Suprapubic skin (tissue), 4 donors: ENCODE results near the gene RAB14. TPM values are rescaled to one million over a fixed set of nuclear protein-coding genes. Genes with fewer than 3 reads are reported as not detected.

Experiments
- DNase-seq, 2 donors: peaks; one replicate each; pipeline ENCODE4 v3.0.0-alpha.2; 2019; ENCODE audit warnings: low spot score in 2 of 2
- H3K27ac ChIP-seq: fragments of 200-600 bp; sonication (generic); one replicate; pipeline ENCODE4 v1.5.1; 2019
- H3K27me3 ChIP-seq: fragments of 200-600 bp; sonication (generic); one replicate; pipeline ENCODE4 v1.5.1; 2019
- H3K36me3 ChIP-seq: fragments of 200-600 bp; sonication (generic); one replicate; pipeline ENCODE4 v1.5.1; 2019
- H3K4me1 ChIP-seq: fragments of 200-600 bp; sonication (generic); one replicate; pipeline ENCODE4 v1.5.1; 2019
- H3K4me3 ChIP-seq: fragments of 200-600 bp; sonication (generic); one replicate; pipeline ENCODE4 v1.5.1; 2019; ENCODE audit warnings: mild to moderate bottlenecking
- H3K9me3 ChIP-seq: fragments of 200-600 bp; sonication (generic); one replicate; pipeline ENCODE4 v1.5.1; 2019
- EP300 ChIP-seq: sonication (generic); formaldehyde crosslinking; IDR thresholded peaks from one replicate; pipeline ENCODE4 v1.6.1; 2017; ENCODE audit warnings: antibody characterized with exemption
- POLR2A ChIP-seq, 2 donors: fragments of 450-650 bp; IDR thresholded peaks; one replicate each; pipeline ENCODE4 v1.6.1; 2017; ENCODE audit warnings: antibody characterized with exemption in 2 of 2, mild to moderate bottlenecking in 2 of 2, moderate library complexity in 2 of 2
- POLR2AphosphoS5 ChIP-seq, 3 donors: sonication (generic); formaldehyde crosslinking; IDR thresholded peaks; one replicate each; pipeline ENCODE4 v1.6.1; 2017; ENCODE audit warnings: antibody characterized with exemption in 3 of 3
- WGBS: methylation state at CpG from one replicate; pipeline ENCODE4 v1.1.5; 2018; 5-methylcytosine and 5-hydroxymethylcytosine counted together
- total RNA-seq, 4 donors: library from RNA; depleted of rRNA; stranded (reverse); fragments of >200 nt; gene quantifications; one replicate each; pipeline ENCODE4 v1.1.0, GENCODE V29; 2016
- TF ChIP-seq, protein P1 (sequence below), 2 donors: fragments of 200-600 bp in 1 of 2; fragments of 450-650 bp in 1 of 2; sonication (generic) in 1 of 2; IDR thresholded peaks; one replicate each; pipeline ENCODE4 v1.5.1; 2016 to 2019; ENCODE audit warnings: antibody characterized with exemption in 2 of 2, mild to moderate bottlenecking in 1 of 2, moderate library complexity in 1 of 2

Gene RAB14
- total RNA-seq, 4 donors from 2014 or later = 41.4 to 49.5 (median 45.9) TPM

DNA sequence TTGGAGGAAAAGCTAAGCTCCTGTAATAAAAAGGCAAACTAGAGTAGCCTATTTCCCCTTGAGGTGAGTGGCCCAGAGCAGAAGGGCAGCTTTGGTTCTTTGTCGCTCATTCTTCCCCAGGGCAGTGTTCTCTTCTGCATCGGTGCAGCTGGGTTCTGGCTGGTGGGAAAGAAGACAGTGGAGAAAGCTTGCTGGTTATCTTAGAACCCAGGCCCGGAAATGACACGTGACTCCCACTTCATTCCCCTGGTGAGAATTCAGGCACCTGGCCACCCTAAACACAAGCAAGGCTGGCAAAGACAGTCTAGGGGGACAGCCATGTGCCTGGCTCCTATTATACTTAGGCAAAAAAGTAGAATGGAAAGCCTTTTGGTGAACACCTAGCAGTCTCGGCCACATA is 33.8 kb upstream of the RAB14 start:
- Histone ChIP-seq H3K9me3 (no peaks in the 10 kb centered on the region), H3K4me3 (no peak overlapping the region), H3K27me3 (no peaks in the 10 kb centered on the region), H3K36me3 (no peaks in the 10 kb centered on the region), H3K4me1 (no peaks in the 10 kb centered on the region), H3K27ac (no peak overlapping the region)
- over 99% methylated on average over 5 of the region's 5 CpGs for WGBS
- DNase-seq = no peak
- no peak for TF ChIP-seq EP300
- no peak for TF ChIP-seq POLR2AphosphoS5 (IDR thresholded peaks at IDR 0.05)
- no peak for TF ChIP-seq POLR2A (IDR thresholded peaks at IDR 0.05)
- TF ChIP-seq, protein P1, sequence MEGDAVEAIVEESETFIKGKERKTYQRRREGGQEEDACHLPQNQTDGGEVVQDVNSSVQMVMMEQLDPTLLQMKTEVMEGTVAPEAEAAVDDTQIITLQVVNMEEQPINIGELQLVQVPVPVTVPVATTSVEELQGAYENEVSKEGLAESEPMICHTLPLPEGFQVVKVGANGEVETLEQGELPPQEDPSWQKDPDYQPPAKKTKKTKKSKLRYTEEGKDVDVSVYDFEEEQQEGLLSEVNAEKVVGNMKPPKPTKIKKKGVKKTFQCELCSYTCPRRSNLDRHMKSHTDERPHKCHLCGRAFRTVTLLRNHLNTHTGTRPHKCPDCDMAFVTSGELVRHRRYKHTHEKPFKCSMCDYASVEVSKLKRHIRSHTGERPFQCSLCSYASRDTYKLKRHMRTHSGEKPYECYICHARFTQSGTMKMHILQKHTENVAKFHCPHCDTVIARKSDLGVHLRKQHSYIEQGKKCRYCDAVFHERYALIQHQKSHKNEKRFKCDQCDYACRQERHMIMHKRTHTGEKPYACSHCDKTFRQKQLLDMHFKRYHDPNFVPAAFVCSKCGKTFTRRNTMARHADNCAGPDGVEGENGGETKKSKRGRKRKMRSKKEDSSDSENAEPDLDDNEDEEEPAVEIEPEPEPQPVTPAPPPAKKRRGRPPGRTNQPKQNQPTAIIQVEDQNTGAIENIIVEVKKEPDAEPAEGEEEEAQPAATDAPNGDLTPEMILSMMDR (IDR thresholded peaks at IDR 0.05) = no peak

- H3K36me3 ChIP-seq = no peaks in the 10 kb centered on the region
- no peak for DNase-seq
- no peak overlapping the region for H3K27ac ChIP-seq
- H3K4me3 ChIP-seq = no peak overlapping the region
- H3K4me1 ChIP-seq = no peaks in the 10 kb centered on the region
- WGBS = 92% methylated on average over 6 of the region's 6 CpGs
- no peaks in the 10 kb centered on the region for H3K9me3 ChIP-seq
- TF ChIP-seq POLR2AphosphoS5 (IDR thresholded peaks at IDR 0.05) (no peak), EP300 (no peak), POLR2A (IDR thresholded peaks at IDR 0.05) (no peak)
- TF ChIP-seq, protein P1 (IDR thresholded peaks at IDR 0.05) = no peak
- no peaks in the 10 kb centered on the region for H3K27me3 ChIP-seq
Measured at GRCh38 chr9:121234832-121235161, 33.1 kb upstream of the RAB14 start.

- Histone ChIP-seq H3K27ac (no peak overlapping the region), H3K4me1 (no peaks in the 10 kb centered on the region), H3K27me3 (no peaks in the 10 kb centered on the region), H3K36me3 (no peaks in the 10 kb centered on the region), H3K4me3 (no peak overlapping the region), H3K9me3 (no peaks in the 10 kb centered on the region)
- 87% methylated on average over 11 of the region's 11 CpGs for WGBS
- TF ChIP-seq POLR2AphosphoS5 (IDR thresholded peaks at IDR 0.05) (no peak), EP300 (no peak), POLR2A (IDR thresholded peaks at IDR 0.05) (no peak)
- TF ChIP-seq, protein P1 (IDR thresholded peaks at IDR 0.05) = no peak
- DNase-seq = no peak
Measured at GRCh38 chr9:121233906-121234831, 32.5 kb upstream of the RAB14 start.

GRCh38 chr9:121232251-121232650 is 30.6 kb upstream of the RAB14 start:
- no peak for TF ChIP-seq EP300
- no peak for TF ChIP-seq POLR2A (IDR thresholded peaks at IDR 0.05)
- no peak for TF ChIP-seq POLR2AphosphoS5 (IDR thresholded peaks at IDR 0.05)
- TF ChIP-seq, protein P1 (IDR thresholded peaks at IDR 0.05) = no peak
- Histone ChIP-seq H3K4me1 (no peaks in the 10 kb centered on the region), H3K27ac (no peak overlapping the region), H3K27me3 (no peaks in the 10 kb centered on the region), H3K9me3 (no peaks in the 10 kb centered on the region), H3K4me3 (no peak overlapping the region), H3K36me3 (no peaks in the 10 kb centered on the region)
- WGBS = 96% methylated on average over 4 of the region's 4 CpGs
- DNase-seq = no peak

GRCh38 chr9:121230256-121230655 is 28.6 kb upstream of the RAB14 start:
- Histone ChIP-seq H3K36me3 (no peaks in the 10 kb centered on the region), H3K9me3 (no peaks in the 10 kb centered on the region), H3K4me1 (no peaks in the 10 kb centered on the region), H3K27ac (no peak overlapping the region), H3K4me3 (no peak overlapping the region), H3K27me3 (no peaks in the 10 kb centered on the region)
- no peak for DNase-seq
- no peak for TF ChIP-seq POLR2A (IDR thresholded peaks at IDR 0.05)
- TF ChIP-seq, protein P1 (IDR thresholded peaks at IDR 0.05) = no peak
- no peak for TF ChIP-seq EP300
- no peak for TF ChIP-seq POLR2AphosphoS5 (IDR thresholded peaks at IDR 0.05)
- 75% methylated on average over 5 of the region's 5 CpGs for WGBS
